Cardiac fibroblast (primary cell): ENCODE data around the gene PAX6.

Source experiments
- DNase-seq, 2 donors: peaks; one replicate each; pipeline versions ENCODE4 v3.0.0 to v3.0.0-alpha.2; 2010; ENCODE audit warnings: low read depth in 2 of 2
- H3K4me3 ChIP-seq, 2 donors: replicated peaks in 1 of 2; 1 replicate in 1 of 2; 2 replicates in 1 of 2; pipeline ENCODE4 v1.5.1; 2011; ENCODE audit warnings: low read depth in 2 of 2, low read length in 2 of 2, mild to moderate bottlenecking in 2 of 2, moderate library complexity in 1 of 2
- TF ChIP-seq, protein P1 (sequence below): IDR thresholded peaks from one replicate; pipeline ENCODE4 v1.5.1; 2011; ENCODE audit warnings: low read depth, mild to moderate bottlenecking, low read length, inconsistent platforms

Gene PAX6

DNA sequence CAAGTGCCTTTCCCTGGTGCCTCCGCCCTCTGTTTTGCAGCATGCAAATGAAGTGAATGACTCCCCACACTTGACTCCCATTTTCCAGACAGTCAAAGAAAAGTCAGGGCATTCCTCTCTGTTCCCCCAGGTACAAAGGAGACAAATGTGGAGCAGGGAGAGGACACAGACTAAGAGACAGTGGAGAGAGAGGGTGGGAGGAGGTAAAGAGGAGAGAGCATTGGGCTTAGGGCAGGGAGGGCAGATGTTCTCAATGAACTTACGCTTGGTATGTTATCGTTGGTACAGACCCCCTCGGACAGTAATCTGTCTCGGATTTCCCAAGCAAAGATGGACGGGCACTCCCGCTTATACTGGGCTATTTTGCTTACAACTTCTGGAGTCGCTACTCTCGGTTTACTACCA, 9.8 kb downstream of the PAX6 start:
- DNase-seq, result no peak

DNA sequence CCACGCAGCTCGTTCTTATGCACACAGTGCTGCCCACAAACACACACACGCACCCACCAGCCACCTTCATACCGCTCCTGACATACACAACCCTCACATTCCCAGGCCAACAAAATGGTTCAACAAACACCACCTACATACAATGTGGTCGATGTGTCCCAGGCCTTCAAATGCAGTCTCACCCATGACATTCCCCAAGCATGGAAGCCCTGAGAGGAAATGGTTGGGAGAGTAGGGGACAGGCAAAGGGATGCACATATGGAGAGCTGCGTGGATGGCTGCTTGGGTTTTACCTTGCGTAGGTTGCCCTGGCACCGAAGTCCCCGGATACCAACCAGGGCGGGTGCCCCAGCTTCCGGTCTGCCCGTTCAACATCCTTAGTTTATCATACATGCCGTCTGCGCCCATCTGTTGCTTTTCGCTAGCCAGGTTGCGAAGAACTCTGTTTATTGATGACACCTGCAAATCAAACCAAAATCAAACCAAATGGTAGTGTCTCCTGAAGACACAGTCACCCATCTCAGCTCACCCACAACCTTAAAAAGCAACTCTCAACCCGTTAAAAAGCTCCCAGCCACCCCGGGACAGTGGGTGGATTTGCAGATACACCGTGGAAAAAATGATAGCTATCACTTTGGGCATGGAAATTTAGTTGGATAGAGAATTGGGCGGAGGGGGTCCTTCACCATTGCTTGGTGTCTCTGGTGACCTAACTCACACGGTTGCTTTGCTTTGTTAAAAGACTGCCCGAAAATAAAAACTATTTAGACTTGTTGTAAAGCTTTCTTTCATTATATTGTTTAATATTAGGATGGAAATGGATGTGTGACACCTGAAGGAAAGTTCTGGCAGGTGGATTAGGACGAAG, 10.5 kb downstream of the PAX6 start:
- TF ChIP-seq, protein P1, sequence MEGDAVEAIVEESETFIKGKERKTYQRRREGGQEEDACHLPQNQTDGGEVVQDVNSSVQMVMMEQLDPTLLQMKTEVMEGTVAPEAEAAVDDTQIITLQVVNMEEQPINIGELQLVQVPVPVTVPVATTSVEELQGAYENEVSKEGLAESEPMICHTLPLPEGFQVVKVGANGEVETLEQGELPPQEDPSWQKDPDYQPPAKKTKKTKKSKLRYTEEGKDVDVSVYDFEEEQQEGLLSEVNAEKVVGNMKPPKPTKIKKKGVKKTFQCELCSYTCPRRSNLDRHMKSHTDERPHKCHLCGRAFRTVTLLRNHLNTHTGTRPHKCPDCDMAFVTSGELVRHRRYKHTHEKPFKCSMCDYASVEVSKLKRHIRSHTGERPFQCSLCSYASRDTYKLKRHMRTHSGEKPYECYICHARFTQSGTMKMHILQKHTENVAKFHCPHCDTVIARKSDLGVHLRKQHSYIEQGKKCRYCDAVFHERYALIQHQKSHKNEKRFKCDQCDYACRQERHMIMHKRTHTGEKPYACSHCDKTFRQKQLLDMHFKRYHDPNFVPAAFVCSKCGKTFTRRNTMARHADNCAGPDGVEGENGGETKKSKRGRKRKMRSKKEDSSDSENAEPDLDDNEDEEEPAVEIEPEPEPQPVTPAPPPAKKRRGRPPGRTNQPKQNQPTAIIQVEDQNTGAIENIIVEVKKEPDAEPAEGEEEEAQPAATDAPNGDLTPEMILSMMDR, result no peak
- DNase-seq, result no peak
- H3K4me3 ChIP-seq, result no peak overlapping the region

More for the DNA sequence above, 9.8 kb downstream of the PAX6 start:
- H3K4me3 ChIP-seq, result no peak overlapping the region
- TF ChIP-seq, protein P1, result no peak

DNA sequence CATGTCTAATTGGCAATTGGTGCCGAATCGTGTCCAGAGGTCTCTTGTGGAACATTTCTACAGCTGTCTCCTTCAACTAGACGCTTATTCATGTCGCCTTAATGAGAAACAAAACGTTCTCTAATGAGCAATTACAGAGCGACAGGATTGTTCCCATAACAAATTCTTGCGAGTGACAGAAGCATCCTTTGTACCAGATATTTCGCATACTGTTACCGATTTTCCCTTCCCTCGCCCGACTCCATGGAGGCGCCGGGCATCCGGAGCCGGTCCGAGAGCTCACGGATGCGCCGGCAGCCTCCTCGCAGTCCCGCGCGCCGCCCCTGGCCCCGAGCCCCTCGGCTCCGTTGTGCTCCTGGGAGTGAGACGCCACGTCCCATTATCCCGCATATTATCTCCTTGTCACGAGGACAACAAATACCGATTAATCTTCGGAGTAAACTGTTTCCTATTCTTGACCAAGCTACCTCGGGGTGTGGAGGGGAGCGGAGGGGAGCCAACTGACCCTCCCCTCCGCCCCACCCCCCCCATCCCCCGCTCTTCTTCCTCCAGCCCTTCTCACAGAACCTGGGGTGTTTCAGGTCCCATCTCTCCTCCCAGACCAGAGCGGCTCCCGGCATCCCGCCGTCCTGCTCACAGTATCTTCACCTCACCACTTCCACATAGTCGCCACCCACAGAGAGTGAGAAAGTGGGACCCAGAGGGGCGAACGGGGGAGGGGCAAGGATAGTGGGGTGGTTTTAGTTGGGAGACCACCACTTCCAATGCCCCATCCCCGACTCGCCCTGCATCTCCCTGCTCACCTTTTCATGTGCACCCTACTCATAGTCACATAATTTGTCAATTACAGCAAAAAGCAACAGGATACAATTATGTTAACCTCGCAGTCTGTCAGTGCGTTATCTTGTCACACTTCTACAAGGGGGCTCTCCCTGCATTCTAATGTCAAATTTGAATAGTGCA, 11.4 kb downstream of the PAX6 start:
- no peak overlapping the region for H3K4me3 ChIP-seq
- TF ChIP-seq, protein P1, result no peak
- no peak for DNase-seq

GRCh38 chr11:31798554-31799434, 12.3 kb downstream of the PAX6 start:
- TF ChIP-seq, protein P1, result peak; percentile 22
- DNase-seq, result no peak
- H3K4me3 ChIP-seq, result no peak overlapping the region

- no peak overlapping the region for H3K4me3 ChIP-seq
- TF ChIP-seq, protein P1, result no peak
- DNase-seq, result no peak
These were observed 13.0 kb downstream of the PAX6 start for GRCh38 chr11:31798057-31798553.
